Inflammatory macrophage treated with lipopolysaccharide for 4 hours (primary cell): ENCODE data around the gene SEL1L2.

Source experiments
- DNase-seq: peaks from one replicate; pipeline ENCODE4 v3.0.0-alpha.2; 2020

The SEL1L2 gene

GRCh38 chr20:13862245-13862644 lies 128.2 kb downstream of the SEL1L2 start:
- DNase-seq = peak; percentile 45

- DNase-seq = no peak
These were observed 131.5 kb downstream of the SEL1L2 start for GRCh38 chr20:13858871-13859270.

- peak; percentile 52 for DNase-seq
These were observed 132.0 kb downstream of the SEL1L2 start for GRCh38 chr20:13858439-13858838.

GRCh38 chr20:13857961-13858360 lies 132.5 kb downstream of the SEL1L2 start:
- no peak for DNase-seq

- peak; percentile 11 for DNase-seq
These were observed 133.1 kb downstream of the SEL1L2 start for GRCh38 chr20:13857304-13857703.

DNA sequence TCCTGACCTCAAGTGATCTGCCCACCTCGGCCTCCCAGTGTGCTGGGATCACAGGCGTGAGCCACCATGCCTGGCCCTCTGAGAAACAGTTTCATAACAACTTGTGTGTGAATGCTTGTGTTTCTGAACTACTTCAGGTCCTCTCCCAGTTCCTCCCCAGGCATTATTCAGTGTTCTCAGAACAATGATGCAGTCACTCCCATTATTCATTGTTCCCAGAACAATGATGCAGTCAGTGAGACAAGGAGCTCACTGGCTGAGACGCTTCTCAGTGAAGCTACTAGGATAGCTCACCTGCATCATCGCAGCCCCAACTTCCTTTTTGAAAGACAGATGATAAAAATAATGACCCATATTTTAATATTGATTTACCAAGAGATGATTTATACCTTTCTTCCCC lies 134.1 kb downstream of the SEL1L2 start:
- DNase-seq = no peak

GRCh38 chr20:13855613-13856012 lies 134.8 kb downstream of the SEL1L2 start:
- DNase-seq = no peak

- DNase-seq = no peak
These were observed 138.1 kb downstream of the SEL1L2 start for GRCh38 chr20:13852306-13852705.

- DNase-seq = no peak
These were observed 139.1 kb downstream of the SEL1L2 start for GRCh38 chr20:13851279-13851678.

GRCh38 chr20:13844296-13844695 lies 146.1 kb downstream of the SEL1L2 start:
- DNase-seq = no peak

GRCh38 chr20:13841206-13841605 lies 149.2 kb downstream of the SEL1L2 start:
- DNase-seq = no peak

DNA sequence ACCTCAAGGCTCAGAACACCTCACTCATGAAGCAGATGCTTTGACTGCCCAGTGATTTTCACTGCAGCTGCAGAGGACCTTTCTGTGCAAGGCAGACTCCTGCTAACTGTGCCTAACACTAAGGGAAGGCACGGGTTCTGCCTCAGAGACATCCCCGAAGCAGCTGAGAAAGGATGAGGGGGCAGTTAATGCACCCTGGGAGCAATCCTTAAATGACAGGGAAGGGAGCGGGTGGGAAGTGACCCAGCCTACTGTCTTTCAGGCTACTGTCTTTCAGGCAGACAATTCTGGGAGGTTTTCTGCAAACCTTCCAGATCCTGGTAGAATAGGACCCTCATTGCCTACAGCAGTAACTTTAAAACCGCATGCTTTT lies 150.3 kb downstream of the SEL1L2 start:
- no peak for DNase-seq

- DNase-seq = no peak
These were observed 150.9 kb downstream of the SEL1L2 start for GRCh38 chr20:13839421-13840092.

DNA sequence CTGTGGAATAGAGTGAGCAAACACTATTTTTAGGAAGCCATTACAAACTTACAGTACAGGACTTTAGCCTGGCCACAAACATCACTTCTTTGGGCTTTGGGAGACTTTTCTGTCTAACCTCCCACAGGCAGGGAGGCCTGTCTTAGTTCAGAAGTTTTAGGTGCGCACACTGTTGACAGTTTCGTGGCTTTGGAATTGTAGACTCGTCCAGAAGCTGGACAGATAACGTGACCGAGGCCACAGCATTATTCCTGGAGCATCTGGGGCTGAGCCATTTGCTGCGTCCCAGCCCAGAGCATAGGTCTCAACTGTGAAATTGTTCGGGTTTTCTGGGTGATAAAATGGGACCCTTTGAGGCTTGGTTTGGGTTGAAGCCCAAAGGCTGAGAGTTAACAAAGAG lies 151.8 kb downstream of the SEL1L2 start:
- DNase-seq = no peak

DNA sequence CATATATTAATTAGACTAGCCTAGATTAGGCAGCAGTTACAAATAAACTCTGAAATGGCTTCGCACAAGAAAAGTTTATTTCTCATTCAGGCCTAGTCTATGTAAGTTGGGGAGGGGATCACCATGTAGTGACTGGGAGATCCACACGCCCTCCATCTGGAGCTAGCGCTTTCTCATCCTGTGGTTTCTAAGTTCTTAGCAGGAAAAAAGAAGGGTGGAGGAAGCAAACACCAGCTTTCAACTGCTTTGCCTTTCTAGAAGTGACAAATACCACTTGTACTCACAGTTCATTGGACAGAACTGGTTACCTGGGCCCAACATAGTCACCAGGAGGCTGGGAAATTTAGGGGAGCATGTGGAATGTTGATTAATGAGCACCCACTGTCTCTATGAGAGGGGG lies 158.9 kb downstream of the SEL1L2 start:
- DNase-seq = no peak

- DNase-seq = no peak
These were observed 164.9 kb downstream of the SEL1L2 start for GRCh38 chr20:13825465-13825864.

GRCh38 chr20:13824459-13824858 lies 166.0 kb downstream of the SEL1L2 start:
- DNase-seq = no peak

GRCh38 chr20:13822459-13822858 lies 168.0 kb downstream of the SEL1L2 start:
- DNase-seq = no peak

- peak; percentile 18 for DNase-seq
These were observed 168.5 kb downstream of the SEL1L2 start for GRCh38 chr20:13821876-13822275.

DNA sequence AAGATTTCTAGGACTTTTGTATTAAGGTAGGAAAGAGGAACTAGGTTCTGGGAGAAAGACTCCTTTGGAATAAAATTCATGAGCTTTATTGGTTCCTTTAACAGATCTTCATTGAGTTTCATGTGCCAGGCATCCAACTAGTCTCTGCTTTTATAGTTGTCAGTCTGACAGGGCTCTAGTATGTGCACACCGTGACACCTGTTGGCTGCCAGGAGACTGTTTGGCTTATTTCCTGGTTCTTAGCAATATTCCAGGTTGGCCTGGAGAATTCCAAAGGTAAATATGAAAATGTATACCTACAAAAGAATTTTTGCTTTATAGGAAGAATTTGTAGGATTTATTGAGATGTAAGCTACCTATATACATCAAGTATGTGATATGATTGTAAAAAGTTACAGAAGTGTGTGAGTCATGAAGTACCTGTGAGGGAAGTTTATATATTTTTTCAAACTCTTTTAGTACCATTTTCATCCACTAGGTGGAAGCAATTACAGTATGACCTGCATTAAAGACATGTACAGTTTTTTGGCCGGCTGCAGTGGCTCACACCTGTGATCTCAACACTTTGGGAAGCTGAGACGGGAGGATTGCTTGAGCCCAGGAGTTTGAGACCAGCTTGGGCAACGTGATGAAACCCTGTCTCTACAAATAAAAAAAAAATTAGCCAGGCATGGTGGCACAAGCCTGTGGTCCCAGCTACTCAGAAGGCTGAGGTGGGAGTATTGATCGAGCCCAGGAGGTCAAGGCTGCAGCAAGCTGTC lies 170.3 kb downstream of the SEL1L2 start:
- DNase-seq = peak; percentile 42

- DNase-seq = no peak
These were observed 173.1 kb downstream of the SEL1L2 start for GRCh38 chr20:13817342-13817741.

- no peak for DNase-seq
These were observed 173.7 kb downstream of the SEL1L2 start for GRCh38 chr20:13816757-13817156.

DNA sequence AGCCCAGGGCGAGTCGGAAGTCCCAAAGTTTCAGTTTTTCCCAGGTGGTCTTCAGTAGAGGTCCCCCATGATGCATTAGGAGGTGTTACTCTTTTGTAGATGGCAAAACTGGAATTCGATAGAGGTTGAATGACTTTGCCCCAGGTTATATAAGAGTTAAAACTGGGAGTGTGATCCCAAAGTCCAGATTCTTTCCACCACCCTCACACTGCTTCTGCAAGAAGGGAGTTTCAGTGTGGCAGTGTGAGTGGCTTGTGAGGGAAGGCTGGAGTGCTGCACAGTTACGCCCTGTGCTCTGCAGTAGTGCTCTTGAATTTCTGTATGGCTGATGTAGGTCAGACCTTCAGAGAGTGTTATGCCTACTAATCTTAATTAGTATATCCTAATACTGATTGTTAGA lies 175.7 kb downstream of the SEL1L2 start:
- DNase-seq = no peak

DNA sequence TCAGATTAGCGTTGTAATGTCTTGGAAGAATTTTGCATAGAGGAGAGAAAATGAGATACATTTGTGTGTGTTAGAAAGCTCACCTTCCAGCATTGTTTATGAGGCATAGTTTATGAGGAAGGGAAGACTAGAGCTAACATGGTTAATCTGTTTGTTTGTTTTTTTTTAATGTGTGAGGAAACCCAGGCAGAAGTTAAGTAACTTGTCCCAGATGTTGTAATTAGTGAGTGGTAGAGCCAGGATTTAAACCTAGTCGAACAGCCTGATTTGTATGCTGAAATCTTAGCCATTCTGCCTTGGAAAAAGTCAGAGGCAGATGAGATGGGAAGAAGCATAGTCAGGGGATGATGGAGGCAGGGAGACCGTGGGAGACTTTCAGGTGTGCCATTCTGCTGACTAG lies 176.5 kb downstream of the SEL1L2 start:
- DNase-seq = no peak

DNA sequence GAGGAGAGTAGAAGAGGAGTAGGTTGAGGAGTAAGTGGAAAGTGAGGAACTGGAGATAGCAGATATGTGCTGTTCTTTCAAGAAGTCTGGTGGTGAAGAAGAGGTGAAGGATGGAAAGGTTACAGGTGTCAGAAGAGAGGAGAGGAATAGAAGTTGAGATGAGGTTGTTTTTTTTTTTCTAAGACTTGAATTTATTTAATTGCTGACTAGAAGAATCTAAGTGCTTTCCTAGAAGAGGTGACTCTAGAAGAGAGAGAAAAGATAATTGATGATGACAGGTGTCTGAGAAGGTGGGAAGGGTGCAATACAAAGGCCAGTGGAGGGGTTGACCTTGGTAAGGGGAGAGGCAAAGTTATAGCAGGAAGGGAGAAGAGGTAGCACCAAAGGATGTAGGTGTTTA lies 180.0 kb downstream of the SEL1L2 start:
- no peak for DNase-seq
